Mesenchymal stem cell (in vitro differentiated cells and primary cell): ENCODE data around the gene GRIK4.
A peak's percentile ranks its signal among the peaks of the same experiment; 100 is the strongest.

Source experiments
- DNase-seq: peaks from one replicate; pipeline ENCODE4 v3.0.0-alpha.2; 2013
- H2AFZ ChIP-seq: one replicate; pipeline ENCODE4 v1.6.1; 2013; ENCODE audit warnings: low read depth, mild to moderate bottlenecking, control low read depth, inconsistent platforms, low read length, moderate library complexity
- H2AK5ac ChIP-seq: 2 replicates; pipeline ENCODE4 v1.6.1; 2013; ENCODE audit warnings: low read length, moderate library complexity, mild to moderate bottlenecking, inconsistent platforms; ENCODE audit not compliant: severe bottlenecking
- H2BK120ac ChIP-seq: one replicate; pipeline ENCODE4 v1.6.1; 2013; ENCODE audit warnings: low read depth, mild to moderate bottlenecking, inconsistent platforms, low read length, moderate library complexity
- H2BK12ac ChIP-seq, 2 experiments: one replicate each; pipeline ENCODE4 v1.6.1; 2013; ENCODE audit warnings: inconsistent platforms in 2 of 2, low read length in 2 of 2, mild to moderate bottlenecking in 2 of 2, moderate library complexity in 2 of 2, control low read depth in 1 of 2
- H2BK15ac ChIP-seq: one replicate; pipeline ENCODE4 v1.6.1; 2013; ENCODE audit warnings: mild to moderate bottlenecking, low read depth, inconsistent platforms; ENCODE audit not compliant: poor library complexity, severe bottlenecking
- H2BK5ac ChIP-seq: 2 replicates; pipeline ENCODE4 v1.6.1; 2013; ENCODE audit warnings: low read depth, mild to moderate bottlenecking, low read length, control low read depth, inconsistent platforms; ENCODE audit not compliant: poor library complexity, severe bottlenecking
- H3K14ac ChIP-seq, 2 experiments: one replicate each; pipeline ENCODE4 v1.6.1; 2013; ENCODE audit warnings: inconsistent platforms in 2 of 2, low read length in 2 of 2, control low read depth in 1 of 2, mild to moderate bottlenecking in 1 of 2, moderate library complexity in 1 of 2
- H3K18ac ChIP-seq, 2 experiments: one replicate each; pipeline ENCODE4 v1.6.1; 2013; ENCODE audit warnings: inconsistent platforms in 2 of 2, low read length in 2 of 2, control low read depth in 1 of 2, low read depth in 1 of 2, mild to moderate bottlenecking in 1 of 2
- H3K23ac ChIP-seq, 2 experiments: one replicate each; pipeline ENCODE4 v1.6.1; 2013; ENCODE audit warnings: inconsistent platforms in 2 of 2, low read length in 2 of 2, mild to moderate bottlenecking in 2 of 2, moderate library complexity in 2 of 2, control low read depth in 1 of 2
- H3K27ac ChIP-seq: 2 replicates; pipeline ENCODE4 v1.5.1; 2013; ENCODE audit warnings: mild to moderate bottlenecking, moderate library complexity, low read length, control low read depth, inconsistent platforms; ENCODE audit not compliant: poor library complexity, severe bottlenecking
- H3K27me3 ChIP-seq, 2 experiments: 2 replicates each; pipeline versions ENCODE4 v1.6.1 to v1.7.0; 2013; ENCODE audit warnings: low read length in 2 of 2, mild to moderate bottlenecking in 2 of 2, moderate library complexity in 2 of 2, control low read depth in 1 of 2, inconsistent platforms in 1 of 2; ENCODE audit not compliant: control insufficient read depth in 1 of 2, insufficient read depth in 1 of 2
- H3K36me3 ChIP-seq, 2 experiments: 2 replicates each; pipeline versions ENCODE4 v1.6.1 to v1.7.0; 2013; ENCODE audit warnings: low read length in 2 of 2, control low read depth in 1 of 2, inconsistent platforms in 1 of 2, low read depth in 1 of 2, mild to moderate bottlenecking in 1 of 2; ENCODE audit not compliant: insufficient read depth in 2 of 2, control insufficient read depth in 1 of 2
- H3K4ac ChIP-seq, 2 experiments: one replicate each; pipeline ENCODE4 v1.6.1; 2013; ENCODE audit warnings: inconsistent platforms in 2 of 2, low read length in 2 of 2, mild to moderate bottlenecking in 2 of 2, moderate library complexity in 2 of 2, control low read depth in 1 of 2, low read depth in 1 of 2
- H3K4me1 ChIP-seq: 2 replicates; pipeline ENCODE4 v1.6.1; 2013; ENCODE audit warnings: low read depth, low read length, control low read depth; ENCODE audit not compliant: control insufficient read depth, insufficient read depth
- H3K4me2 ChIP-seq: 2 replicates; pipeline ENCODE4 v1.6.1; 2013; ENCODE audit warnings: low read length, mild to moderate bottlenecking, inconsistent platforms; ENCODE audit not compliant: poor library complexity, severe bottlenecking
- H3K4me3 ChIP-seq, 2 experiments: 2 replicates each; pipeline versions ENCODE4 v1.5.1 to v1.7.0; 2013; ENCODE audit warnings: low read length in 2 of 2, mild to moderate bottlenecking in 2 of 2, control low read depth in 1 of 2, low read depth in 1 of 2; ENCODE audit not compliant: insufficient read depth in 1 of 2
- H3K79me1 ChIP-seq: replicated peaks from 2 replicates; pipeline ENCODE4 v1.6.1; 2013; ENCODE audit warnings: mild to moderate bottlenecking, control low read depth, low read length, inconsistent platforms; ENCODE audit not compliant: poor library complexity, severe bottlenecking
- H3K9ac ChIP-seq: 2 replicates; pipeline ENCODE4 v1.7.0; 2013; ENCODE audit warnings: mild to moderate bottlenecking, low read length, moderate library complexity
- H3K9me3 ChIP-seq: 2 replicates; pipeline ENCODE4 v1.7.0; 2013; ENCODE audit warnings: mild to moderate bottlenecking, low read length; ENCODE audit not compliant: control insufficient read depth
- H4K8ac ChIP-seq: one replicate; pipeline ENCODE4 v1.6.1; 2013; ENCODE audit warnings: inconsistent platforms, mild to moderate bottlenecking, low read length, moderate library complexity
- H4K91ac ChIP-seq: one replicate; pipeline ENCODE4 v1.6.1; 2013; ENCODE audit warnings: mild to moderate bottlenecking, low read length, inconsistent platforms
- WGBS: methylation state at CpG from one replicate; pipeline ENCODE4 v1.1.7; 2013; ENCODE audit warnings: mixed read lengths; 5-methylcytosine and 5-hydroxymethylcytosine counted together

The GRIK4 gene

DNA sequence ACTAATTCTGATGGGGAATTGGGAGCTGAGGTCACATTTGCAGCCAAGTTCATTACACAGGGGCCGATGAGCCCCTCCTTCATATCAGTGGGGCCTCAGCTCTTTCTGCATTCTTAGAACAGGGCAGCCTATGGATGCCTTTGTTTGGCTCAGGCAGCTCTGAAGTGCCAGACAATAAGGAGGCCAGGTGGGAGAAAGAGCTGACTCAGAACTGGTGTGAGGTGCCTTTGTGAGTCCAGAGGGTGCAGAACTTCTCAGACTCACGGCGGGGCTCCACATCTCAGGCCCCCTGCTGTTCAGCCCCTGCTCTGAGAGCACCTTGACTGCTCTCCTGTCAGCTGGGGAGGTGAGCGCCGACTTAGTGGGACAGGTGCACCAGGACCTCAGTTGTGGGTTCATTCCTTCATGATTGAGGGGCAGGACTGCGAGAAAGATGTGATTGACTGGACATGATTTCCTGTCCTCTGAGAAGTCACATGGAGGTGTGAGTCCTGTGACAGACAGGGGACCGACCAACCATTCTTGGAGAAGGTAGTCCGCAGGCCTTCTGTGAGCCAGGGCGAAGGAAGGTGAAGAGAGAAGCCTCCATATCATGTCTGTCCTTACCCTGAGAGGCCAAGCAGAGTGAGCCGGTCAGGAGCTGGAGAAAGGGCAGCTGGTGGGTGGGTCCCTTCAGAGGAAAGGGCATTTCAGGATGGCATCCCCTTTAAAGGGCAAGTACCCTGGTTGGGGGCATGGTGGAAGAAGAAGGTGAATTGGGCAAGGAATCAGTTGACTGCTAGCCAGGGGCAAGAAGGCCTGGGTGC, 267.3 kb downstream of the GRIK4 start:
- Histone ChIP-seq H2AK5ac (no peak overlapping the region), H3K27ac (no peak overlapping the region), H3K4me1 (no peaks in the 10 kb centered on the region), H2BK5ac (no peak overlapping the region), H4K91ac (no peak overlapping the region), H3K79me1 (no peaks in the 10 kb centered on the region), H3K9me3 (no peaks in the 10 kb centered on the region), H2BK120ac (no peak overlapping the region), H3K18ac (no peak overlapping the region), H3K14ac (no peak overlapping the region), H3K36me3 (no peaks in the 10 kb centered on the region), H3K27me3 (peaks cover 36 to 67% of the 10 kb centered on the region in 2 experiments), H3K4me3 (no peak overlapping the region), H4K8ac (no peak overlapping the region), H2AFZ (no peak overlapping the region), H3K4ac (no peak overlapping the region), H3K4me2 (no peak overlapping the region), H3K9ac (no peak overlapping the region), H2BK15ac (no peak overlapping the region), H3K23ac (no peak overlapping the region), H2BK12ac (peak overlapping the region in 1 of 2 experiments; percentile 3)
- WGBS, result 85% methylated on average over 10 of the region's 10 CpGs
- DNase-seq, result no peak

DNA sequence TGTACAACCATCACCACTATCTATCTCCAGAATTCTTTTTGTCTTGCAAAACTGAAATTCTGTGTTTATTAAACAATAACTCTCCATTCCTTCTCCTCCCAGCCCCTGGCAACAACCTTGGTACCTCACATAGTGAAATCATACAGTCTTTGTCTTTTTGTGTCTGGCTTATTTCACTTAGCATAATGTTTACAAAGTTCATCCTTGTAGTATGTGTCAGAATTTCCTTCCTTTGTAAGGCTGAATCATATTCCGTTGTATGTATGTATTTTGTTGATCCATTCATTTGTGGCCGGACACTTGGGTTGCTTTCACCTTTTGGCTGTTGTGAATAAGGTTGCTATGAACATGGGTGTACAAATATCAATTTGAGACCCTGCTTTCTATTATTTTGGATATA, 268.7 kb downstream of the GRIK4 start:
- Histone ChIP-seq H3K9ac (no peak overlapping the region), H3K9me3 (no peaks in the 10 kb centered on the region)

DNA sequence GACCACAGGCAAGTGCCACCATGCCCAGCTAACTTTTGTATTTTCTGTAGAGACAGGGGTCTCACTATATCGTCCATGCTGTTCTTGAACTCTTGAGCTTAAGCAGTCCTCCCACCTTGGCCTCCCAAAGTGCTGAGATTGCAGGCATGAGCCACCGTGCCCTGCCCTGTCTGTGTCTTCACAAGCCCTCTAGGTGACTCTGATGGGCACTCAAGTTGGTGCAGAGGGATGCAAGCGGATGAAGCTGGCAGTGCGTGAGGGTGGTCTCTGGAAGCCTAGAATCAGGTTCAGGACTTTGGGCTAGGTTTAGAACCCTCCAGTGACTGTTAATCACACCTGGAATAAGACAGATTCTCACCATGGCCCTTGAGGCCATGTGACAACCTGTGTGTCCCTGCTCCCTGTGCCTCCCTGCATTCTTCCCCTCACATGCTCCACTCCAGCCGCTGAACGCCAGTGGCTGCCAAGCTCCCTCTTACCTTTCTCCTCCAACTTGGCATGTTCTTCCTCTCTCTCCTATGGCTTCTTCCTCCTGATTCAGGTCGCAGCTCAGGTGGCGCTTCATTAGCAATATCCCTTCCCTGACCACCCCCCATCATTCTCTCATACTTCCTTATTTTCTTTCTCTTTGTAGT, 270.1 kb downstream of the GRIK4 start:
- no peak overlapping the region for H3K18ac ChIP-seq
- H2BK120ac ChIP-seq, result no peak overlapping the region
- no peaks in the 10 kb centered on the region for H3K79me1 ChIP-seq
- no peaks in the 10 kb centered on the region for H3K36me3 ChIP-seq
- no peak overlapping the region for H2AFZ ChIP-seq
- no peak overlapping the region for H3K23ac ChIP-seq
- no peak overlapping the region for H3K14ac ChIP-seq
- no peak overlapping the region for H3K9ac ChIP-seq
- H3K4me3 ChIP-seq, result no peak overlapping the region
- no peak overlapping the region for H2BK5ac ChIP-seq
- no peak overlapping the region for H3K27ac ChIP-seq
- no peak overlapping the region for H2BK15ac ChIP-seq
- no peak overlapping the region for H3K4me2 ChIP-seq
- H4K91ac ChIP-seq, result no peak overlapping the region
- no peaks in the 10 kb centered on the region for H3K9me3 ChIP-seq
- WGBS, result 93% methylated on average over 8 of the region's 8 CpGs
- H4K8ac ChIP-seq, result no peak overlapping the region
- no peak for DNase-seq
- peaks cover 42 to 73% of the 10 kb centered on the region in 2 experiments for H3K27me3 ChIP-seq
- no peaks in the 10 kb centered on the region for H3K4me1 ChIP-seq
- H3K4ac ChIP-seq, result no peak overlapping the region
- no peak overlapping the region for H2BK12ac ChIP-seq
- H2AK5ac ChIP-seq, result no peak overlapping the region

More for the DNA sequence above, 268.7 kb downstream of the GRIK4 start:
- H2BK120ac ChIP-seq, result no peak overlapping the region
- H3K4ac ChIP-seq, result no peak overlapping the region
- no peaks in the 10 kb centered on the region for H3K36me3 ChIP-seq
- no peak overlapping the region for H4K8ac ChIP-seq
- DNase-seq, result peak; percentile 63
- no peak overlapping the region for H3K4me2 ChIP-seq
- WGBS, result 28% methylated on average over 2 of the region's 2 CpGs
- H3K4me3 ChIP-seq, result no peak overlapping the region
- H2BK12ac ChIP-seq, result no peak overlapping the region
- H2AFZ ChIP-seq, result no peak overlapping the region
- H2AK5ac ChIP-seq, result no peak overlapping the region
- H2BK5ac ChIP-seq, result no peak overlapping the region
- no peaks in the 10 kb centered on the region for H3K79me1 ChIP-seq
- H3K23ac ChIP-seq, result no peak overlapping the region
- no peak overlapping the region for H3K27ac ChIP-seq
- no peak overlapping the region for H4K91ac ChIP-seq
- no peaks in the 10 kb centered on the region for H3K4me1 ChIP-seq
- no peak overlapping the region for H2BK15ac ChIP-seq
- H3K14ac ChIP-seq, result no peak overlapping the region
- H3K27me3 ChIP-seq, result peaks cover 37 to 72% of the 10 kb centered on the region in 2 experiments
- H3K18ac ChIP-seq, result no peak overlapping the region

DNA sequence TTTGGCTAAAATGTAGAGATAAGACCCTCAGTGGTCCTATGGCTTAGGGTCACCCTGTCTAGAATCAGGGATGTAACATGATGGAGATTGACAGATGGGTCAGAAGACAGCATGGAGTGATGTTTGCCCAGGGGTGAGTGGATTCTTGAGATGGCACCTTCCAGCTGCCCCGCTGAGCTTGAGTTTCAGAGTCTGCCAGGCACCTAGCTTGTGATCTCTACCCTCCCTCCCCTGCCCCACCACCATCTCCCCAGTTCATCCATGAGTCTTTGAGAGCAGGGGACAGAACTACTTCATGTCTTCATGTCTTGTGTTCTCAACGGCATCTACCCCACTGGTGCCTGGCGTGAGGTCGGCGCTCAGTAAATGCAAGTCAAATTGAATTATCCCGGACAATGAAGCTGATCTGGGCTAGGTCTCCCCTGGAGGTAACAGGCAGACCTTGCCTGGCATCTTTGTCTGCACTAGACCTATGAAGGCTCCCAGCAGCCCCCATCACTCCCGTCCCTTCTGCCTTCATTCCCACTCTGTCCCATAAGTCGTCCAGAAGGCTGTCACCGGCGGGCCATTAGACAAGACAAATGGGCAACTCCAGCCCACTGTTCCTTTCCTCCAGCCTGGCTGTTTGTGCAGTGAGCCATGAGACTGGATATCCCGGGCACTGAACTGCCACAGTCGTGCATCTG, 273.2 kb downstream of the GRIK4 start:
- Histone ChIP-seq H3K9ac (no peak overlapping the region), H3K23ac (no peak overlapping the region), H3K4me2 (no peak overlapping the region), H3K27ac (no peak overlapping the region), H3K4ac (no peak overlapping the region), H2BK5ac (no peak overlapping the region), H3K79me1 (no peaks in the 10 kb centered on the region), H2BK120ac (no peak overlapping the region), H3K9me3 (no peaks in the 10 kb centered on the region), H4K91ac (no peak overlapping the region), H3K4me3 (no peak overlapping the region), H3K18ac (no peak overlapping the region), H3K4me1 (no peaks in the 10 kb centered on the region), H3K36me3 (no peaks in the 10 kb centered on the region), H4K8ac (no peak overlapping the region), H2BK15ac (no peak overlapping the region), H2BK12ac (no peak overlapping the region), H3K27me3 (peaks cover 47 to 71% of the 10 kb centered on the region in 2 experiments), H3K14ac (no peak overlapping the region), H2AK5ac (no peak overlapping the region), H2AFZ (no peak overlapping the region)
- no peak for DNase-seq
- WGBS, result 87% methylated on average over 12 of the region's 12 CpGs
